ENCODE data around the gene ARHGAP28.

The ARHGAP28 gene

GRCh38 chr18:6879508-6880195 is 150.1 kb downstream of the ARHGAP28 start:
- no peak for TF ChIP-seq CTCF (IDR thresholded peaks at IDR 0.05; ENCODE audit: extremely low read depth, missing control alignments)
- DNase-seq (ENCODE audit: low spot score): no peak

DNA sequence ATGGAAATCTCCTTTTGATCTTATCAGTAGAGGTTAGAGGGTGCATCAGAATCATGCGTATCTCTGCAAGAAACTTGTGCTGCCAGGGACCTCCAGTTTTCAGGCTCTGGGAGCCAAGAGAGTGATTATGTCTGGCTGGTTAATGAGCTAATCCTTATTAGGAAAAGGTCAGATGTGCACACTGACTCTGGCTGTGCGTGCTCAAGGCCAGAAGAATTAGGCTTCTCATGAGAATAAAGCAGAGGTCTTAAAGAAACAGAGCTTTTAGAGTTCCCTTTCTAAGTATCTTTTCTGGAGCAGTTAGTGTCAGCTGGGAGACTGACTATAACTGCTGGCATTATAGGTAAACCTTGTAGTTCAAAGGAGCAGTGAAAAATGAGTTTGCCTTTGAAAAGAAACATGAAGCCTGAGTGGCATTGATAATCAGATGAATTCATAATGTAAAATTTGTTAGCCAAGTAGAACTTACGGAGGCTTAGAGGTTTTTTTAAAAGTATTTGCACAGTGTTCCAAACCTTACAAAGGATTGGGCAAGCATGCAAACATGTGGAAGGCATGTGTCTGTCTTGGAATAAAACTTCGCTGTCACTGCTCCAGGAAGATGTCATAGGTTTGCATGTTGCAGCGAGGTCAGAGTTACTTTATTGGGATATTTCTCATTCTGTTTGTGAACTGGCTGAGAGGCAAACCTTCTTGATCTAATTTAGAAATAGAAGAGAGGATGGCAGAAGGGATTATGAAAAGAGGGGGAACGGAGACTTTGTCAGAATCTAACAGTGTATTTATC is 151.7 kb downstream of the ARHGAP28 start:
- DNase-seq (ENCODE audit: low spot score): no peak
- TF ChIP-seq CTCF (IDR thresholded peaks at IDR 0.05; ENCODE audit: extremely low read depth, missing control alignments): no peak

DNA sequence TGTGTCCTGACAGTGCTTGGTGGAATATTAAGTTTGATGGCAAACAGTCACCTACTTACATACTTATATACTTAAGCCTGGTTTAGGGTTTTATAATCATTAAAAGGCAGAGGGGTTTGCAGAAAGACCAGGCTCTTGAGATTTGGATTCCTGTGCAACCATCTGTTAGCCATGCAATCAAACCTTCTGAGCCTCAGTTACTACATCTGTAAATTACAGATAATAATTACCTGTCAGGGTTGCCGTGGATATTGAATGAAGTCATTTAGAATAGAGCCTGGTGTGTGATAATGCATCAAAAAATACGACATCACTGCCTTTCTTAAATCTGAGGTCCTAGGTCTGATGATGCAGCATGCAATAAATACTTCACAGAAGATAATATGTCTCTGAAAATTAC is 152.9 kb downstream of the ARHGAP28 start:
- DNase-seq (ENCODE audit: low spot score): no peak
- TF ChIP-seq CTCF (IDR thresholded peaks at IDR 0.05; ENCODE audit: extremely low read depth, missing control alignments): no peak

DNA sequence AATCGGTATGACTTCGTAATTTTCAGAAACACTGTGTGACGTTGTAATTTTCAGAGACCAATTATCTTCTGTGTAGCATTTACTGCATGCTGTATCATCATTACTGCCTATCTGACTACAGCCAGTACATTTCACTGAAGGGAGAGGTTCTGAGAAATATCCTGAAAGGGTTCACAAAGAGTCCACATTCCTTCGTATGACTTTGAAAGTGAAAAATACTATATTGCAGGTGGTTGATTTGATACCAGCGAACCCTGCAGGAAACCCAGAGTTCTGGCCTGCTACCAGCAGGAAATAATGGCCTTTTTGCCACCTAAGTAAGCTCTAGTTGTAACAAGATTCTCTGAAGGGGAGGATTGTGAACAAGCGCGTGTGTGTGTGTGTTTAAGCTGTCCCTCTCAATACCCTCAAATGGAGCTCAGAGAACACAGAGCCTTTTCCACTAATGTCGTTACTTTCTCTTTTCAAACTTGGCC is 155.5 kb downstream of the ARHGAP28 start:
- no peak for TF ChIP-seq CTCF (IDR thresholded peaks at IDR 0.05; ENCODE audit: extremely low read depth, missing control alignments)
- no peak for DNase-seq (ENCODE audit: low spot score)

DNA sequence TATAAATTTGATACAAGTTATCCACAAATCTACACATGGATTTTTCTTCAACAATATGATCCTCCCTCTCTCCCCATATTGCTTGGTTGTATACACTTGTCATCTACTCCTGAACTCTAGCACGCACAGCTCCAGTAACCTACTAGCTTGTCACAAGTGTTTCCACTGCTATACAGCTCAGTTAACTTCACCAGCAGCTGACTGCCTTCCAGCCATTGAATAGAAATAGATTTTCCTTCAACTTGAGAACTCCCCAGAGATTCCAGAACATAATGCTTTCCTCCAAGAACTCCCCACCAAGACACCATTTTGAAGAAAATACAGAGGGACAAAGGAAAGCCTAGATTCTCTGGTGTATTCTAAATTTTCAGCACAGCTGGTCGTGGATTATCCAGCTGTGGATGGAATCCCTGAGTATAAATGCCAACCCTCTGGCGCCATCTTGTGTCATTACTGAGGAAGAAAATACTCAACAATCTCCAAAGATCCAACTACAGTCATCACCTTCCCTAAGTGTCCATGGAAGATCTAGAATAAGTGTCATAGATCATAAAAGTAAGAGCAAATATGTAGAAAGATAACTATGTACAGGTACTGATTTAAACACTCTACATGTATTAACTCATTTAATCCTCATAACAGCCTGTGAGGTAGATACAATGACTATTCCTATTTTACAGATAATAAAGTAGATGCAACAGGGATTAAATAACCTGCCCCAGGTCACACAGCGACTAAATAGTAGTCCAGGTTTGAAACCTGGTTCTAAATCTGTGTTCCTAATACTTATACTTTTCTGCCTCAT is 156.7 kb downstream of the ARHGAP28 start:
- TF ChIP-seq CTCF (IDR thresholded peaks at IDR 0.05; ENCODE audit: extremely low read depth, missing control alignments): peak; percentile 24
- DNase-seq (ENCODE audit: low spot score): peak; percentile 39

- no peak for TF ChIP-seq CTCF (IDR thresholded peaks at IDR 0.05; ENCODE audit: extremely low read depth, missing control alignments)
- DNase-seq (ENCODE audit: low spot score): no peak
Observed at GRCh38 chr18:6886797-6887330, 157.3 kb downstream of the ARHGAP28 start.

Measured in GM20000 (cell line).